HepG2 (cell line): ENCODE results near the gene TXN. TPM values are rescaled to one million over a fixed set of nuclear protein-coding genes. Genes with fewer than 3 reads are reported as not detected.
"Not testable (repeated sequence)": the region's sequence is repeated elsewhere in the genome, so short reads cannot be mapped to it uniquely, and the experiment has no call there.

Source experiments
- ARID4A ChIP-seq: sonication (generic); formaldehyde crosslinking; IDR thresholded peaks from 2 replicates; pipeline ENCODE4 v1.5.0; 2020; ENCODE audit warnings: mild to moderate bottlenecking, missing genetic modification reagents, borderline replicate concordance
- ARID5B ChIP-seq: IDR thresholded peaks from 2 replicates; pipeline ENCODE4 v1.4.0; 2020; ENCODE audit warnings: mild to moderate bottlenecking, missing genetic modification reagents
- ATF7 ChIP-seq, 2 experiments: fragments of 450-650 bp in 1 of 2; sonication (generic) in 1 of 2; formaldehyde crosslinking in 1 of 2; IDR thresholded peaks; 2 replicates each; pipeline versions ENCODE4 v1.4.0 to v1.6.1; 2016 to 2020; ENCODE audit warnings: antibody characterized with exemption in 1 of 2, mild to moderate bottlenecking in 1 of 2, missing genetic modification reagents in 1 of 2
- FOXA3 ChIP-seq: IDR thresholded peaks from 2 replicates; pipeline ENCODE4 v1.6.1; 2016; ENCODE audit warnings: missing genetic modification reagents, missing compliant biosample characterization
- FOXP4 ChIP-seq: sonication (generic); formaldehyde crosslinking; IDR thresholded peaks from 2 replicates; pipeline ENCODE4 v1.4.0; 2020; ENCODE audit warnings: missing genetic modification reagents
- GATAD2A ChIP-seq: IDR thresholded peaks from 2 replicates; pipeline ENCODE4 v1.6.1; 2016
- MYPOP ChIP-seq: sonication (generic); formaldehyde crosslinking; IDR thresholded peaks from 2 replicates; pipeline ENCODE4 v1.8.1; 2023; ENCODE audit warnings: mild to moderate bottlenecking, moderate library complexity, missing genetic modification reagents
- NAIF1 ChIP-seq: sonication (generic); formaldehyde crosslinking; IDR thresholded peaks from 2 replicates; pipeline ENCODE4 v1.5.0; 2020; ENCODE audit warnings: mild to moderate bottlenecking, missing genetic modification reagents, borderline replicate concordance
- RXRB ChIP-seq: IDR thresholded peaks from 2 replicates; pipeline ENCODE4 v1.6.1; 2016; ENCODE audit warnings: borderline replicate concordance, missing genetic modification reagents, missing compliant biosample characterization
- ZNF292 ChIP-seq: sonication (generic); formaldehyde crosslinking; IDR thresholded peaks from 2 replicates; pipeline ENCODE4 v1.8.1; 2022; ENCODE audit warnings: mild to moderate bottlenecking, low read depth, missing genetic modification reagents, borderline replicate concordance
- ZNF770 ChIP-seq: sonication (generic); formaldehyde crosslinking; IDR thresholded peaks from 2 replicates; pipeline ENCODE4 v1.5.0; 2020; ENCODE audit warnings: mild to moderate bottlenecking, missing genetic modification reagents
- polyA plus RNA-seq, 8 experiments: library from polyadenylated mRNA; depleted of rRNA in 3 of 8; stranded (reverse) in 7 of 8; unstranded in 1 of 8; fragments of >200 nt; fragmentation: Illumina TruSeq in 4 of 8; extraction: Trizol in 4 of 8; gene quantifications; 2 replicates each; pipeline versions ENCODE4 v1.2.1 to v1.2.3, GENCODE V29; 2011 to 2016; ENCODE audit warnings: low read depth in 4 of 8, missing spikeins in 1 of 8, mixed read lengths in 1 of 8; ENCODE audit not compliant: insufficient read depth in 1 of 8
- total RNA-seq, 5 experiments: library from RNA; depleted of rRNA; stranded (reverse); fragments of >200 nt; fragmentation: Illumina TruSeq; extraction: Trizol; gene quantifications; 2 replicates each; pipeline ENCODE4 v1.2.3, GENCODE V29; 2016; ENCODE audit warnings: low read depth in 1 of 5

The TXN gene
- total and polyA plus RNA-seq, 2 of the 13 experiments (the other 11 are each of a cell fraction or from before 2014, with no cell fraction given): 364 to 470 TPM

- TF ChIP-seq GATAD2A (peak; percentile 64; the same call in 1 of the 2 replicates), ARID4A (CRISPR knock-in tag) (peak; percentile 29; the same call in 1 of the 2 replicates), MYPOP (CRISPR knock-in tag) (peak; percentile 61), ARID5B (CRISPR knock-in tag) (peak; percentile 82), ZNF770 (CRISPR knock-in tag) (peak; percentile 99), FOXP4 (CRISPR knock-in tag) (peak; percentile 80), ATF7 (IDR thresholded peaks at IDR 0.05) (0 out of 2 replicates have a peak, but pooled peaks have one; percentile 12), NAIF1 (CRISPR knock-in tag) (peak; percentile 19; the same call in 1 of the 2 replicates), RXRB (peak; percentile 10; the same call in 1 of the 2 replicates), FOXA3 (CRISPR knock-in tag) (peak; percentile 74), ZNF292 (CRISPR knock-in tag) (peak; percentile 55; the same call in 1 of the 2 replicates)
- TF ChIP-seq ATF7 (CRISPR knock-in tag; IDR thresholded peaks at IDR 0.05): not testable (repeated sequence)
Measured at GRCh38 chr9:110196084-110196499, 60.2 kb downstream of the TXN start (continued).
